Stimulated activated CD4-positive, alpha-beta T cell treated with anti-CD3 and anti-CD28 coated beads, Interleukin-1b, Interleukin-23, amount 100 ng/mL, for 48 hours (primary cell): ENCODE data around the gene PDE3B.
"Not testable (repeated sequence)": the region's sequence is repeated elsewhere in the genome, so short reads cannot be mapped to it uniquely, and the experiment has no call there.

Experiments used
- DNase-seq: peaks from one replicate; pipeline ENCODE4 v3.0.0-alpha.2; 2020

The PDE3B gene

DNA sequence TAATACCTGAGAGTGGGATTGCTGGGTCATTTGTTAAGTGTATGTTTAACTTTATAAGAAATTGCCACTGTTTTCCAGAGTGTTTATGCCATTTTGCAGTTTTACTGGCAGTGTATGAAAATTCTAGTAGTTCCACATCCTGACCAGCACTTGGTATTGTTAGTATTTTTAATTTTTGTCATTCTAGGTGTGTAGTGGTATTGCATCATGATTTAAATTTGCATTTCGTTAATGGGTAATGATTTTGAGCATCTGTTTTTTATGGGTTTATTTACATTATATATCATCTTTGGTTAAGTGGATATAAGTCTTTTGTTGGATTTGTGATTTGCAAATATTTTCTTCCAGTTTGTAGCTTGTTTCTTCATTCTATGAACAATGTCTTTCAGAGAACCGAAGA, 34.7 kb downstream of the PDE3B start:
- DNase-seq, result no peak

DNA sequence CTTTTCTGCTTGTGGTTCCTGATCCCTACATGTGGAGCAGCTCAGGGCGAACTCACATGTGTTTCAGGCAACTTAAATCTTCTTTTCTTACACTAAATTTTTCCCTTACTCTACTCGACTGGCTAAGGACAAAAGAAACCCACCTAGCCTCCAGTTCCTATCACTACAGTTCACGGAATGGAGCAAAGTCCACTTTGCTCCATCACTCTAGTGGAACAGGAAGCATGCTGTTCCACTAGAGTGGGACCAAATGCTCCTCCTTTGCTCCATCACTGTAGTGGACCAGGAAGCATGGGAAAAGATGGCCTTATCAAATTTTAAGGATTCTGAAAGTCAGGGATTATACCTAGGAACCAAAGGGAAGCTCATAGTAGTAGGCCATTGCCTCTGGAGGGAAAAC, 36.1 kb downstream of the PDE3B start:
- DNase-seq, result no peak

DNA sequence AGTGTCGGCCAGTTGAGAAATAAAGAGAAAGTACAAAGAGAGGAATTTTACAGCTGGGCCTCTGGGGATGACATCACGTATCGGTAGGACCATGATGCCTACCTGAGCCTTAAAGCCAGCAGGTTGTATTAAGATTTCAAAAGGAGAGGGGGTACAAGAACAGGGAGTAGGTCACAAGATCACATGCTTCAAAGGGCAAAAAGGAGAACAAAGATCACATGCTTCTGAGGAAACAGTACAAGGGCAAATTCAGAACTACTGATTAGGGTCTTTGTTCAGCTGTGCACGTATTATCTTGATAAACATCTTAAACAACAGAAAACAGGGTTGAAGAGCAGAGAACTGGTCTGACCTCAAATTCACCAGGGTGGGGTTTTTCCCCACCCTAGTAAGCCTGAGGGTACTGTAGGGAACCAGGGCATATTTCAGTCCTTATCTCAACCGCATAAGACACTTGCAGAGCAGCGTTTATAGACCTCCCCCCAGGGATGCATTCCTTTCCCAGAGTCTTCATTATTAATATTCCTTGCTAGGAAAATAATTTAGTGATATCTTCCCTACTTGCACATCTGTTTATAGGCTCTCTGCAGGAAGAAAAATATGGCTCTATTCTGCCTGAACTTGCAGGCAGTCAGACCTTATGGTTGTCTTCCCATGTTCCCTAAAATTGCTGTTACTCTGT, 40.8 kb downstream of the PDE3B start:
- DNase-seq, result not testable (repeated sequence)

DNA sequence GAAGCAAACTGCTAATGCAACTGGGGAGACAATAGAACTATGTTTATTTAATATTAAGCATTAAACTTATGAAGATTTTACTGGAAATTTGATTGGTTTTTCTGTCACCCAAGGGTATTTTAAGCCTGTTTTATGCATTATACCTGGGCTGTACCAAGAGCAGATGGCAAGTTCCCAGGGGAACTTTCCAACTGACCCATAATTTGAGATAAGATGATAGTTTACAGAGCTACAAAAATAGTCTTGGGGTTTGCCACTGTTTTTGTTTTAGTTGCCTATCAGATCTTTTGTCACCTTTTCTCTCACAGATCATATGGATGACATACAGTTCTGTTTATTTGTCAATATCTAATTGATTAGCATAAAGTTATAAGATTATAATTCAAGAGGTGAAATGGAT, 43.9 kb downstream of the PDE3B start:
- no peak for DNase-seq

DNA sequence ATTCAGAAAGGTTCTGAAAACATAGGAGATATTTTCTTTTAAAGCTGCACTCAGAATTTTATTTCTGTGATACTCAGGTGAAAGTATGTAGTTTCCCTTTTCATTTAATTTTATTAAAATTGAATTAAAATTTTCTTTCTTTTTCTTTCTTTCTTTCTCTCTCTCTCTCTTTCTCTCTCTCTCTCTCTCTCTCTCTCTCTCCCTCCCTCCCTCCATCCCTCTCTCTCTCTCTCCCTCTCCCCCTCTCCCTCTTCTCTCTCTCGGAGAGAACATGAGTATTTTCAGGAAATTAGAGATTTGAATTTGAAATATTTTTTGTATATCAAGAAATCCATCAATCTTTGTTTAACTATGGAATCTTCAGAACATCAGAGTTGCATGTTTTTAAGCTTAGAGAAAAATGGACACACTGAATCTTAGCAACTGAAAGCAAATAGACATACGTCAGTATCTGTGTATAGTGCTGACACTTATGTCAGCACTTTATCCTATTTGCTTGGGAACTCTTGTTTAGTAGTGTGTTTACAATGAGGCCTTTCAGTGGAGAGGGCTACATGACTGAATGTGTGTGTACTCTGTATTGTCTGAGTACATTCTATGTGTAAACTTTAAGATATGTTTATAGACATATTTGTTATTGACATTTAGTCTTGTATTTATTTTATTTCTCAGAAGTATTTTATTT, 44.5 kb downstream of the PDE3B start:
- DNase-seq, result no peak

DNA sequence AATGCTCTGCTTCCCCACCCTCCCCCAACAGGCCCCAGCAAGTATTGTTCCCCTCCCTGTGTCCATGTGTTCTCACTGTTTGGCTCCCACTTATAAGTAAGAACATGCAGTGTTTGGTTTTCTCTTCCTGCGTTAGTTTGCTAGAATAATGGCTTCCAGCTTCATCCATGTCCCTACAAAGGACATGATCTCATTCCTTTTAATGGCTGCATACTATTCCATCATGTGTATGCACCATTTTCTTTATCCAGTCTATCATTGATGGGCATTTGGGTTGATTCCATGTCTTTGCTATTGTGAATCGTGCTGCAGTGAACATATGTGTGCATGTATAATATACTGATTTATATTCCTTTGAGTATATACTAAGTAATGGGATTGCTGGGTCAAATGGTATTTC, 52.1 kb downstream of the PDE3B start:
- not testable (repeated sequence) for DNase-seq

DNA sequence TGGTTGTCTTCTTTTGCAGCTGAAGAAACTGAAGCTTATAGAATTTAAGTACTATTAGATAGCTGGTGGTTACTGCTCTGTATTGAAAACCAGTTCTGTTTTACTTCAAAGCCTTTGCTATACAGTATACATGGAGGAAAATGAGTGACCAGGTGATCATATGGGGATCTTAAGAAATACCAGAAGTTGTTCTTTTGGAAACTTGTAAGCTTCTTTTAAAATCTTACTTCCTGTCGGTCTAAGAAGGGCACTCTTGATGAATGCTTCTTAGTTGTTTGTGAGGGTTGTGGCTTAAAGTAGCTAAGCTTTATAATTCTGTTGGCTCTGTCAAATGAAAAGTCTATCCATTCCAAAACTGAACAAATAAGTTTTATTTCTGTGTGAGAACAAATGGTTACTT, 55.2 kb downstream of the PDE3B start:
- no peak for DNase-seq

DNA sequence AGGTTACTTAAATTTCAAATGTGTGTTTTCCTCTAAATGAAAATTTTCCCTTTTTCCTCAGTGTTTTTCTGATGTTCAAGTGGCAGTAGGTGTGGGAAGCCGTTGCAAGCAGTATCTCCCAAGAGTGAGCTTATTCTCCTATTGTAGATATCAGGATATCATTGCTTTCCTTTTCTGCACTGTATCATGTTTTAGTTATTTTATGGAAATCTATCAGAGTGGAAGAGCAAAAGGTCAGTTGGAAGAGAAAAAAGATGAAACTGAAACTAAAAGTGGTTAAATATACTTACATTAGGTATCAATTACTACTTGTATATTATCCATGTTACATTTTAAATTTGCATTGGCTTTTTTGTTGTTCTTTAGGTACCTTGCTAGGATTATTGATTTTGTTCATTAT, 57.0 kb downstream of the PDE3B start:
- no peak for DNase-seq

DNA sequence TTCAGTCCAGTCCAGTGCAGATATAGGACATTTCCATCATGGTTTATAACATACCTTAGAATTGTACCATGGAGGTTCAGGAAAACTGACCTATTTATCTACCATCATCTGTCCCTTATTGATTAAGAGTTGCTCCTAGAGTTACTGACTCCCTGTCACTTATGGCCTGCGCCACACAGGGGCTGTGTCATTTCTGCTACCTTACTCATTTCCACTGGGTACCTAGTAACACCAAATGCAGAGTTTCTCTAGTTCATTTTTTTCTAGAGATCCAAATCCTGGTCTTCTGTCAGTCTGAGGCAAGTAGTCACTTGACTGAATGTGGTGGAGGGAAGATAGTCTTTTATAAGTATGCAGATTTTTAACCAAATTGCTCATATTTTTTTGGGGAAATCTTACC, 59.2 kb downstream of the PDE3B start:
- DNase-seq, result peak; percentile 20

DNA sequence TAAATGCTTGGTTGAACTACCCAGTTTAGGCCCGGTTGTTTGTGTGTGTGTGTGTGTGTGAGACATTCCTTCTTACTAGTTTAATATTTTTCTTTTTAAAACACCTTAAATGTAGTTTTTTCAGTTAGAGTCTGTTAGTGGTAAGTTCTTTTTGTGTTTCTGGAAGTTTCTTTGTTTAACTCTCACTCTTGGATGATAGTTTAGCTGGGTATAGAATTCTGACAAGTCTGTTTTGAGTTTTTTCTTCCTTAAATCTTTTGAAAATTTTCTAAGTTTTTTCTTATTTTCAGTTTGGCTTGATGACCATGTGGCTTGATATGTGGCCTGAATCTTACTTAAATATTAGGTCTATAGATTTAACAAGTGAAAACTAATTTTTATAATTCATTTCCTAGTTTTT, 60.1 kb downstream of the PDE3B start:
- no peak for DNase-seq

DNA sequence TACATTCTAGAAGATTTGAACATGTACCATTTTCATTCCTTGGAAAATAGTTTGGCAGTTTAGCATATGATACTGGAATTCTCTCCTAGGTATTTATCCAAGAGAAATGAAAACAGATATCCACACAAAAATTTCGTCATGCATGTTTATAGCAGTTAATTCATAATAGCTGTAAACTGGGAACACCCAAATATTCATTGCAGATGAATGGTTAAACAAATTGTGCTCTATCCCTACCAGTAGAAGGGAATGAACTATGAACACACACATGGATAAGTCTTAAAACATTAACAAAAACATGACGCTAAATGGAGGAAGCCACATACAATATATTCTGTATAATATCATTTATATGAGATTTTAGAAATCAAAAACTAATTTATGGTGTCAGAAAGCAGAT, 61.5 kb downstream of the PDE3B start:
- no peak for DNase-seq

DNA sequence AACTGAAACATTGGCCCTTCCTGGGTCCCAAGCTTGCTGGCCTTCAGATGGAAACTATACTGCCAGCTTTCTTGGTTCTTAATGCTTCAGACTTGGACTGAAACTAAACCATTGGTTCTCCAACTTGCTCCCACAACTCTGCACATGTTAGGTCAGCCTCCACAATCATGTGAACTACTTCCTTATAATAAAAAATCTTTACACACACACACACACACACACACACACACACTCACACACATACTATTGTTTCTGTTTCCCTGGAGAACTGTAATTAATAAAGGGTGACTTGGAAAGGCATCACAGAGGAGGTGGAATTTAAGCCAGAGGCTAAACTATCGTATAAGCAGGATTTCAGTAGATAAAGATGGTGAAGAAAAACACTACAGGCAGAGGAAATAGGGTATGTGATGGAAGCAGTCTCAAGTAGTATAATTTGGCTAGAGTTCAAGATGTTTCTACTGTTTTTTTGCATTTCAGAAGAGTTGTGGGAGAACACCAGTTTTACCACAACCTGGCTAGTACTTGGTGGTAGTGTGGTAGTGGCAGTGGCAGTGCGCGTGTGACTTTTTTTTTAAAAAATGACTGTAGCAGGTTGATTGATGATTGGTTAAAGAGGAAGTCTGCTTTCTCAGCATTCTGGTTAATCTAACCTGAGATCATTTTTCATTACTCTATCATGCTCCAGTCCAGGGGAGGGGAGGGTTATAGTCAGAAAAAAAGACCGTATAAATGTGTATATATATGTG, 70.1 kb downstream of the PDE3B start:
- DNase-seq, result peak; percentile 16

DNA sequence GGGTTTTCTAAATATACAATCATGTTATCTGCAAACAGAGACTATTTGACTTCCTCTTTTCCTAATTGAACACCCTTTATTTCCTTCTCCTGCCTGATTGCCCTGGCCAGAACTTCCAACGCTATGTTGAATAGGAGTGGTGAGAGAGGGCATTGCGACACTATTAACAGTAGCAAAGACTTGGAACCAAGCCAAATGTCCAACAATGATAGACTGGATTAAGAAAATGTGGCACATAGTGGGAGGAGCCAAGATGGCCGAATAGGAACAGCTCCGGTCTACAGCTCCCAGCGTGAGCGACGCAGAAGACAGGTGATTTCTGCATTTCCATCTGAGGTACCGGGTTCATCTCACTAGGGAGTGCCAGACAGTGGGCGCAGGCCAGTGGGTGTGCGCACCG, 72.1 kb downstream of the PDE3B start:
- DNase-seq, result not testable (repeated sequence)

DNA sequence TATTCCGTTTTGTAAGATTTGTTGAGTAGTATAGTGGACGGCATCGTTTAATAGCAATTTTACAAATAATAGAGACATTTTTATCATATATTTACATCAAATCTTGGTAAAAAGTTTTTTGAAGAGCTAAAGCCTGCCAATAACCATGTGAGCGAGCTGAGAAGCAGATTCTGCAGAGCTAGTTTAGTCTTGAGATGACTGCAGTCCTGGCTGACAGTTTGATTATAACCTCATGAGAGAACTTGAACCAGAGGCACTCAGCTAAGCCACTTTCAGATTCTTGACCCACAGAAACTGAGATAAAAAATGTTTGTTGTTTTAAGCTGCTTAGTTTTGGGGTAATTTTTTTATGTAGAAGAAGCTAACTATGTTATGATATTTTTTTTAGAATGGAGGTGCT, 78.9 kb downstream of the PDE3B start:
- DNase-seq, result no peak

DNA sequence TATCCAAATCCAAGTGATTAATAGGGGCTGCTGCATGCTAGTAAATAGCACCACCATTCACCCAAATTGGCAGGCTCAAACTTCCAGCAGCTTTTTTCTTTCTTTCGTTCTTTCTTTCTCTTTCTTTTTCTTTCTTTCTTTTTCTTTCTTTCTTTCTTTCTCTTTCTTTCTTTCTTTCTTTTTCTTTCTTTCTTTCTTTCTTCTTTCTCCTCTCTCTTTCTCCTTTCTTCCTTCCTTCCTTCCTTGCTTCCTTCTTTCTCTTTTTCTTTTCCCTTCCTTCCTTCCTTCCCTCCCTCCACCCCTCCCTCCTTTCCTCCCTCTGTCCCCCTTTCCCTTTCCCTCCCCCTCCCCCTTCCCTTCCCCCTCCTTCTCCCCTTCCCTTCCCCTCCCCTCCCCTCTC, 81.5 kb downstream of the PDE3B start:
- no peak for DNase-seq

DNA sequence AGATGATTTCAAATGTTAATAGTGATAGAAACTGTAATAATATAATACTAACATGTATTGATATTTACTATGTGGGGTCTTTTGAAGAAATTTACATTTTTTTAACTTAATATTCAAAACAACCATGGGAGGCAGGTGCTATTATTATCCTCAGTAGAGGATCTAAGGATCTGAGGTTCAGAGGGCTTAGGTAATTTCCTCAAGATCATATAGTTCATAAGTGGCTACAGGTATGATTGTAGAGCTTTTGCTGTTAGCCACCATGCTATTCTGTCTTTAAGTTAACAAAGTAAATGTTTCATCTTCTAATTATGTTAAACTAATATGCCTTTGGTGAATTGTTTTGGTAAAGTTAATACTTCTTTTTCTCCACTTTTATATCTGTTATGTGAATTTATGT, 83.6 kb downstream of the PDE3B start:
- DNase-seq, result no peak

DNA sequence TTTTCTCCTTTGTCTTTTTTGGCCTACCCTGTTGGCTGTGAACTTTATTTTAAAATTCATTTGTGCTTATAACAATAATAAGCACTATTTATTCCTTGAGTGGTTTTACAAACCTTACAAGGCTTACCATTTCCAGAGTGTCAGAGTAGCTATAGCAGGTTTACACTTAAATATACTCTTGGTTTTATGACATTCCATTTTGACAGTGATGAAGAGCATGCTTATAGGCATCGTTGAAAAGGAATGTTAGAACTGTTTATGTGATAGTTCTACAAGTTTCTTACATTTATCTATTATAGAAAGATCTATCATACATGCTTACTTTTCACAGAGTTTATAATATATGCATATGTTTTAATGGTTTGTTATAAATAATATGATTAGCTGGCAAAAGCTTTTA, 84.1 kb downstream of the PDE3B start:
- no peak for DNase-seq

DNA sequence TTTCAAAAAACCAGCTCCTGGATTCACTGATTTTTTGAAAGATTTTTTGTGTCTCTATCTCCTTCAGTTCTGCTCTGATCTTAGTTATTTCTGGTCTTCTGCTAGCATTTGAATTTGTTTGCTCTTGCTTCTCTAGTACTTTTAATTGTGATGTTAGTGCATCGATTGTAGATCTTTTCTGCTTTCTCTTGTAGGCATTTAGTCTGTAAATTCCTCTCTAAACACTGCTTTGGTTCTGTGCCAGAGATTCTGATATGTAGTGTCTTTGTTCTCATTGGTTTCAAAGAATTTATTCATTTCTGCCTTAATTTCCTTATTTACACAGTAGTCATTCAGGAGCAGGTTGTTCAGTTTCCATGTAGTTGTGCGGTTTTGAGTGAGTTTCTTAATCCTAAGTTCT, 96.9 kb downstream of the PDE3B start:
- DNase-seq, result not testable (repeated sequence)

DNA sequence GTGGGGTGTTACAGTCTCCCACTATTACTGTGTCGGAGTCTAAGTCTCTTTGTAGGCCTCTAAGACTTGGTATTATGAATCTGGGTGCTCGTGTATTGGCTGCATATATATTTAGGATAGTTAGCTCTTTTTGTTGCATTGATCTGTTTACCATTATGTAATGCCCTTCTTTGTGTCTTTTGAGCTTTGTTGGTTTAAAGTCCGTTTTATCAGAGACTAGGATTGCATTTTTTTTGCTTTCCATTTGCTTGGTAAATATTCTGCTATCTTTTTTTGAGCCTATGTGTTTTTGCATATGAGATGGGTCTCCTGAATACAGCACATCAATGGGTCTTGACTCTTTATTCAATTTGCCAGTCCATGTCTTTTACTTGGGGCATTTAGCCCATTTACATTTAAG, 97.6 kb downstream of the PDE3B start:
- DNase-seq, result no peak

DNA sequence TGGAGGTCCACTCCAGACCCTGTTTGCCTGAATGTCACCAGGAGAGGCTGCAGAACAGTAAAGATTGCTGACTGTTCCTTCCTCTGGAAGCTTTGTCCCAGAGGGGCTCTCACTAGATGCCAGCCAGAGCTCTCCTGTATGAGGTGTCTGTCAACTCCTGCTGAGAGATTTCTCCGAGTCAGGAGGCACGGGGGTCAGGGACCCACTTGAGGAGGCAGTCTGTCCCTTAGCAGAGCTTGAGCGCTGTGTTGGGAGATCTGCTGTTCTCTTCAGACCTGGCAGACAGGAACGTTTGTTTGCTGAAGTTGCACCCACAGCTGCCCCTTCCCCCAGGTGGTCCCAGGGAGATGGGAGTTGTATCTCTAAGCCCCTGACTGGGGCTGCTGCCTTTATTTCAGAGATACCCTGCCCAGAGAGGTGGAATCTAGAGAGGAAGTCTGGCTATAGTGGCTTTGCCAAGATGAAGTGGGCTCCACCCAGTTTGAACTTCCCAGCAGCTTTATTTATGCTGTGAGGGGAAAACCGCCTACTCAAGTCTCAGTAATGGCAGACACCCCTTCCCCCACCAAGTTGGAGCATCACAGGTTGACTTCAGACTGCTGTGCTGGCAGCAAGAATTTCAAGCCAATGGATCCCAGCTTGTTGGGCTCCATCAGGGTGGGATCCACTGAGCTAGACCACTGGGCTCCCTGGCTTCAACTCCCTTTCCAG, 99.4 kb downstream of the PDE3B start:
- DNase-seq, result no peak

DNA sequence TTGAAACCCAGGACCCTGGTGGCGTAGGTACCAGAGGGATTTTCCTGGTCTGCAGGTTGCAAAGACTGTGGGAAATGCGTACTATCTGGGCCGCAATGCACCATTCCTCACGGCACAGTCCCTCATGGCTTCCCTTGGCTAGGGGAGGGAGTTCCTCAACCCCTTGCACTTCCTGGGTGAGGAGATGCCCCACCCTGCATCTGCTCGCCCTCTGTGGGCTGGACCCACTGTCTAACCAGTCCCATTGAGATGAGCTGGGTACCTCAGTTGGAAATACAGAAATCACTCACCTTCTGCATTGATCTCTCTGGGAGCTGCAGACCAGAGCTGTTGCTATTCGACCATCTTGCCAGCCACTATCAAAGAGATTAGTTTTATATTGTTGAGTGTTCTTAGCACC, 100.1 kb downstream of the PDE3B start:
- DNase-seq, result not testable (repeated sequence)

DNA sequence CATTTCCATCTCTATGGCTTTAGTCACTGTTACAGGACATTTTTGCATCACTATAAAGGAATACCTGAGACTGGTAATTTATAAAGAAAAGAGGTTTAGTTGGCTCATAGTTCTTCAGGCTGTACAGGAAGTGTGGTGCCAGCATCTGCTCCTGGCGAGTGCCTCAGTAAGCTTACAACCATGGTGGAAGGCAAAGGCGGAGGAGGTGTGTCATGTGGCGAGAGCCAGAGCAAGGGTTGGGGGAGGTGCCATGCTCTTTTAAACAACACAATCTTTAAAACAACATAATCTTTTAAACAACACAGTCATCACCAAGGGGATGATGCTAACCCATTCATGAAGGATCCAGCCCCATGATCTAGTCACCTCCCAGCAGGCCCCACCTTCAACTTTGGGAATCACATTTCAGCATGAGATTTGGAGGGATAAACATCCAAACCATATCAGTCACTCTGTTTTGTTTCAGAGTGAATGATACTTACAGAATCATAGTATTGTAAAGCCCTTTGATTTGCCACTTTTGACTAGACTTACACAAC, 103.3 kb downstream of the PDE3B start:
- DNase-seq, result no peak

DNA sequence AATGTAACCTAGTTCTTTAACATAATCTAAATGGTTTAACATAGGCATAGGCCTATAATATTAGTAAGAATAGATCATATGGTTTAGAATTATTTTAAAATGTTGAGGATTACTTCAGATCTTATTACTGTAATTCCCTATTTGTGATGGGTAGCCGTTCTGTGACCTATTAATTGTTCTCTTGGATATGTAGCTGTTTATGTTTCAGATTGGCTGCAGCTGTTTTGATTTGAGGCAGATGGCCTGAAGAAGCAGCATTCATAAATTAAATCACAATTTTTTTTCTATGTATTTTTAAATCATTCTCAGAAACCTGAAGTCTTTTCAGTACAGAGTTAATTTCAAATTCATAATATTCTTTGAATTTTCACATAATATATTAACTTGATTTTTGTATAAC, 104.5 kb downstream of the PDE3B start:
- no peak for DNase-seq
